HG03469 (cell line): ENCODE data around the gene ATXN1.

ENCODE experiments used
- ATAC-seq: cut with Tn5 transposase; IDR thresholded peaks from one replicate; pipeline ENCODE4 v1.9.1; 2021; ENCODE audit warnings: mild to moderate bottlenecking, moderate library complexity, moderate number of reproducible peaks; ENCODE audit not compliant: unreplicated experiment

Gene ATXN1

GRCh38 chr6:16783952-16784565 is 22.8 kb upstream of the ATXN1 start:
- no peak for ATAC-seq

DNA sequence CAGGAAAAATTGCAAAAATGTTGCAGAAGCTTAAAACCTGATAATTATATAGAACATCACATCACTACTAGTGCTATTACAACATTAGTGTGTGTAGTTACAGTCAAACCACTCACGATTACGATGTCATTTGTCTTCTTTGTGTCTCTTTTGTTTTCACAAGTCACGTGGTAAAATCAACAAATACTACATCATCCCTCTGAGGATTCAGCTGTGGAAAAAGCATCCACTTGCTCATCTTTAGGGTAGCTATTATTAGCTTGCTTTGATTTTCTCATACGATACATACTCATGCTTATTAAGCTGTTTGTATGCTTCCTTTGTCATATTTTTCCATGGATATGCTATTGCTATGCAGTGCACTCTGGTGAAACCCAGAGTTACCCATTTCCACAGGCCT is 22.2 kb upstream of the ATXN1 start:
- no peak for ATAC-seq

DNA sequence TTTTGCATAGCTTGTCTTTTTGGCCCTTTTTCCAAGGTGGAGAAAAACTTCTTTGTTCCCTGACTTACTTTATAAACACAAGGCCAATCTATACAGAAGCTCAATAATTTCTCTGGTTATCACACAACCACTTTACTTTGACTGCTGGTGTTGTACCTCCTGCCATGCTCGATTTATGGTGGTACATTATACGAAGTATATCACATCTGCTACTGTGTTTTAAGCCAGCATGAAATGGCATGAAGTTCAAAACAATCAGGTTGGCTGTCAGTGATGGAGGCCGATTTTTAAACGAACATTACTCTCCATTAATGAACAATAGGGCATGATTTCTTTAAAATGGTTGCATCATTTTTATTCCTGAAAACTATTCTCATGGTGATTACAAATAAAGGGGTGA is 21.0 kb upstream of the ATXN1 start:
- no peak for ATAC-seq

- no peak for ATAC-seq
Observed at GRCh38 chr6:16781348-16782169, 20.3 kb upstream of the ATXN1 start.

GRCh38 chr6:16778521-16778920 is 17.3 kb upstream of the ATXN1 start:
- no peak for ATAC-seq

DNA sequence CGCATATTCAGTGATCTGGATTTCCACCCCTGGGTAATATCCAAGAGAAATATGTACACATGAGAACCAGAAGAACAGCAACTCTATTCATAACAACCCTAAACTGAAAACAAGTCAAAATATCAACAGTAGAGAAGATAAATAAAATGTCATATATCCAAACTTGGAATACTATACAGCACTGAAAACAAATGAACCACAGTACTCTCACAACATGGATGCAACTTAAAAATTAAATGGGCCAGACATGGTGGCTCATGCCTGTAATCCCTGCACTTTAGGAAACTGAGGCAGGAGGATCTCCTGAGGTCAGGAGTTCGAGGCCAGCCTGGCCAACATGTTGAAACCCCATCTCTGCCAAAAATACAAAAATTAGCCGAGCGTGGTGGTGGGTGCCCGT is 16.5 kb upstream of the ATXN1 start:
- ATAC-seq: no peak

- ATAC-seq: no peak
Observed at GRCh38 chr6:16776394-16777017, 15.2 kb upstream of the ATXN1 start.

DNA sequence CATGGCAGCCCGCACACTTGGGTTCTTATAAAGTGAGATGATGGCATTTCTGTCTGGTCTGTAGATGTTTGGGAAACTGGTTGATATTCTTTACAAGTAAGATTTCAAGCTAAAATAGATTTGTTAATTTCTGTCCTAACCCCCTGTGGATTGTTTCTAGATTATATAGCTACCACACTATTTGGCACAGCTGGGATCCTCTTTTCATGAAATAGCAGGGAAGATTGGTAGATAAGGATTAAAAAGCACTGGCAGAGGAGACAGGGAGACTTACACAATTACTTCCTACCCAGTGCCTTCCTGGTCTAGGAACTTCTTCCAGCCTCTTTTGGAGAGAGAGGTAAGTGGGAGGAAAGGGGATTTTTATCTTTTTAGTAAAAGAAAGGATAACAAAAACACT is 13.2 kb upstream of the ATXN1 start:
- ATAC-seq: no peak

- no peak for ATAC-seq
Observed at GRCh38 chr6:16773362-16773761, 12.1 kb upstream of the ATXN1 start.

- peak; percentile 55 for ATAC-seq
Observed at GRCh38 chr6:16770701-16771569, 9.7 kb upstream of the ATXN1 start.

DNA sequence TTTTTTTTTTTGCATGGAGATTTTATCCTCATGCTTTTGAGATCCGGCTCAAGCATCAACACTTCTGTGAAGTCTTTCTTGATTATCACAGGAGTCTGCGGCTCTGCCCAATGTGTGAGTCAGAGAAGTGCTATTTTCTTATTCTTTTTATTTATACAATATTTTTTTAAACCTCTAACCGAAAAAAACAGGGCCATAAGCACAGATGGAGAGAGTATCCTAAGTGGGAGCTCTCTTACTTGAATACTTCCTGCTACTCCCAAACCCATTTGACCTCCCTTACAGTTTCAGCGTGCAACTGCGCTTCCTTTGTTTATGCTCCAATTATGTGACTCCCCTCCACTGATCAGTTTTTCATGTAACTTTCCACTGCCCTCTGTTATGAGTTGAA is 8.7 kb upstream of the ATXN1 start:
- no peak for ATAC-seq

DNA sequence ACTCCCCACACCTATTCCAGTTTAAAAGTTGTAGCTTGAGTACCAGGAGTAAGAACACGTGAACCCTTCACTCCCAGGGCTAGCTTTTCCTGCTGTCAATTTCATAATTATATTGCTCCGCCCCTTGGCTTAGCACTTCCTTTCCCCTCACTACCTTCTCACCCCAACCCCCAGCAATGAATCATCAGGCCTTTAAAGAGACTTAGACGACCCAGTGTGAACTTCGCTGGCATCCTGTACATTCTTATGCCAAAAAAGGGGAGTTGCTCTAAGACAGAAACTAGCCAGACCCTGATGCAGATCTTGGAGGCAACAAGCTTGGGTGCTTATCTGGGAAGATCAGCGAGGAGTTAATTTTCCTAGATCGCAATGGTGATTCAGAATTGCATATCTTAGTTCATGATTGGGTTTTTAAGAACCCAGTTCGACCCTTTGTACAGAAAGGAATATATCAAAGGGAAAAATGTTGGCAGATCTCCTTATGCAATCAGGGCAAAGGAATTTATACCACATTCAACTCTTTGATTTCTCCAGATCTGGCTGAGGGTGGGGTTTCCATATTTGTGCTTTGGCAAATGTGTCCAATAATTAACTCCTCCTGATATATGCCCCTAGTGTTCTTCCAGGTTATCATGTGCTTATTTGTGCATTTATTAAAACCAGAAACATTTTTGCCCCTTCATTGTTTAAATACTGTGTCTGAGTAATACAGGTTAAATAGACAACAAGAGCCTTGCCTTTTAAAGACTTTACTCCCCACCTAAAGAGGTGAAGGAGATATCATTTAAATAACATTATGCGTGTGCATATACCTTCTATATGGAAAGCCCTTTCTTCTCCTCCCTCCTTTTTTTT is 8.1 kb upstream of the ATXN1 start:
- no peak for ATAC-seq

DNA sequence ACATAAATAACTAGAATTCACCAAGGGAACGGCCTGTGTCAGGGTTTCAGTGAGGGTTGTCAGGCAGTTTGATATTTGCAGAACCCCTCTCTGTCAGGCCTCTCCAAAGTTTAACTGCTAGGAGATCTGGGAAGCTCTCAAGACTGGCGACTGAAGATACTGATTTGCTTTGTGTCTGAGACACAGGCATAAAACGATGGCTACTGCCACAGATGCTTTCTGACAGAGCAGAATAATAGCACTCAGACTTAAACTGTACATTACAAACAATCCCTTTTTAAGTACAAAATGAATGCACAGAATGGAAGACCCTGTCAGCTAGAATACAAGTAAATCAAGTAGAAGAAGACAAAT is 7.2 kb upstream of the ATXN1 start:
- ATAC-seq: no peak

- ATAC-seq: no peak
Observed at GRCh38 chr6:16767765-16768476, 6.7 kb upstream of the ATXN1 start.

DNA sequence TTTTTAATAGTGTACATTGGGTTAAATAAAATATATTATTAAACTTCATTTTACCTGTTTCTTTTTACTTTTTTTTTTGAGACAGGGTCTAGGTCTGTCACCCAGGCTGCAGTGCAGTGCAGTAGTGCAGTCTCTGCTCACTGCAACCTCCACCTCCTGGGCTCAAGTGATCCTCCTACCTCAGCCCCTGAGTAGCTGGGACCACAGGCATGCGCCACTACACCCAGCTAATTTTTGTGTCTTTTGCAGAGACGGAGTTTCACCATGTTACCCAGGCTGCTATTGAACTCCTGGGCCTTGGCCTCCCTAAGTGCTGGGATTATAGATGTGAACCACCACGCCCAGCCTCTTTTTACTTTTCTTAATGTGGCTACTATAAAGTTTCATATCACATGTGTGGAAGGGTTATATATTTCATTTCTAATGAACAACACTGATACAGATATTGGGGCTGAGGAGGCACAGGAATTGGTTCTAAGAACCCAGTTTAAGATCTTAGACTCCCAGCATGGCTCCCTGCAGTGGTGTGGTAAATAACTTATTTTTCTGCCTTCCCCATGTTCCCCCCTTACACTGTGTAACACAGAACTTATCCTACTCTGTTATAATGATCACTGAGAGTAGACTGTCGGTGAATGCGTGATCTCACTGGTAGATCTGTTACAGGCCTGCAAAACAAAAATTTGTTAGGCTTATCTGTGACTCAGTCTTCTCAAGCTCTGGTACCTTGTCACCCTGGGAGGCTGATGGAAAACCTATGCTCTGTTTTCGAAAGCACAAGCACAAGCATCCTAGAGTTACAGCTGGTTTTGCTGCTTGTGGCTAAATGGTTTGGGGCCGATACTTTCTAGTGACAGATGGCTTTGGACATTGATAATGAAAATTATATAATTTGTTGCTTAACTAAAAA is 5.8 kb upstream of the ATXN1 start:
- ATAC-seq: no peak

DNA sequence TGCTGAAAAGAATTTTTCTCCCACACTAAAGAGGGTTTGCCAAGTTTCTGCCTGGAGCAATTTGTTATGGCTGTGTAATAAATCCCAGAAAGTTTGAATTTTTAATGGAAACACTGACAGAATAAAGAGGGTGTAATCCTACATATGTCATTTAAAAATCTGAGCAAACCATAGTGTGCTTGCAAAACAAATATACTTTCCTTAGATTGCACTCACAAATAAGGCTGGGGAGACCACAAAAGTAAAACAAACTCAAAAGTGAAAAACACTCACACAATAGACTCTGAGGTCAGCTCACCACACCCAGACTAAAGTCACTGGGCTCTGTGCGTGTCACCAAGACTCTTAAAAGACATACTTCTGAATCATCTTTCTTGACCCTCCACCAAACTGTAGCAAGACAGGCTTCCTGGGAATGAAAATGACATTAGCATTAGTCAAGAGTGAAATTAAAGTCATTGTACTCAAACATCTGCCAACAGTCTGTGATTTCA is 4.8 kb upstream of the ATXN1 start:
- no peak for ATAC-seq

- ATAC-seq: no peak
Observed at GRCh38 chr6:16765235-16765634, 4.0 kb upstream of the ATXN1 start.

DNA sequence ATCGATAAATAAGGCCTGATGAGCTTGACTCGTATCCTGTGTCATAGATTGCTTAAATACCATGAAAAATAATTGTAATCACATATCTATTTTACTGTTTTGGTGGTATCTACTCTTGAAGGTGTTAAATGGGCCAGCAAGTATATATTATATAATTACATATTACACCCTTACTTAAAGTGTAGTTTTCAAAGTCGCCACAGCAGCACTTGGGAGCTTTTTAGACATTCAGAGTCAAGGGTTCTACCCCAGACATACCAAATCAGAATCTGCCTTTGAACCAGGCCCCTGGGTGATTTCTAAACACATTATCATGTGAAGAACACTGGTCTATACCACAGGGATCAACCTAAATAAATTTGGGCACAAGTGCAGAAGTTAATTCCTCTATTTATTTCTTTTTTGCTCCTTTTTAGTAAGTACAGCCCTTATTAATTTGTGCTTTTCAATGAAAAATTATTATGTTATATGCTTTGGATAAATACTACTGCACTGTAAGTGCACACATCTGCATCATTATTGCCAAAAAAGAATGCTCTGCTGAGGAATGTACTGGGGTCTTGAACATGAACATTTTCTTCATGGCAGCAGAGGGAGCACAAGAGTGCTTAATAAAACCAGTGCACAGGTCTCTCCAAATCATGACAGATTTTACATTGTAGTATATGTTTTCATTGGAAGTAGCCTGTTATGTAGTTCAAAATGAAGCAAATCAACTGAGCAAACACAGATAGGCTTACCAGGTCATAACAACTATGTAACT is 3.1 kb upstream of the ATXN1 start:
- no peak for ATAC-seq
